K562 (cell line): ENCODE data around the gene HOOK1. TPM values are rescaled to one million over a fixed set of nuclear protein-coding genes. Genes with fewer than 3 reads are reported as not detected.

Experiments used
- ATAC-seq: fragments of 200-7000 bp; cut with Tn5 transposase; 3 replicates; pipeline ENCODE4 v1.9.1; 2020; ENCODE audit warnings: moderate library complexity
- BruUV-seq: library from RNA; stranded (reverse); fragments of 400-500 nt; replicated peaks from 2 replicates; lab custom pipeline; 2021; lab: Mats Ljungman, UMichigan
- CTCF ChIA-PET: fragments of 300-600 bp; formaldehyde crosslinking; extraction: SDS; loops from one replicate; lab custom pipeline; 2021; ENCODE audit warnings: low intra/inter-chr PET ratio; lab: Yijun Ruan, JAX
- POLR2A ChIA-PET: fragments of 300-600, 350-650 bp; sonication (Branson Sonifier 250); formaldehyde crosslinking; extraction: SDS; loops from one replicate; lab custom pipeline; 2021; ENCODE audit warnings: antibody characterized with exemption, inconsistent platforms; lab: Yijun Ruan, JAX
- DNase-seq, 4 experiments: peaks; one replicate each; pipeline versions ENCODE4 v3.0.0 to v3.0.0-alpha.2; 2011 to 2018; ENCODE audit warnings: low spot score in 3 of 4, mixed read lengths in 3 of 4; ENCODE audit errors: extremely low read depth in 1 of 4
- FAIRE-seq: peaks from 2 replicates; lab custom pipeline; 2011; peaks lifted over from hg19 to GRCh38; lab: Jason Lieb, UNC
- H2AFZ ChIP-seq: 2 replicates; pipeline ENCODE4 v1.6.0; 2011; ENCODE audit warnings: low read depth, low read length, control low read depth, inconsistent platforms
- H3K27ac ChIP-seq: fragments of 200-600 bp; 3 replicates; pipeline ENCODE4 v1.8.0; 2011; ENCODE audit warnings: low read depth, mild to moderate bottlenecking, control low read depth, inconsistent platforms, low read length, moderate library complexity, mixed read lengths; ENCODE audit errors: extremely low read depth
- H3K27me3 ChIP-seq, 2 experiments: fragments of 300-600 bp in 1 of 2; 2 replicates in 1 of 2; 3 replicates in 1 of 2; pipeline versions ENCODE4 v1.6.0 to v1.8.0; 2011; ENCODE audit warnings: inconsistent platforms in 2 of 2, low read length in 2 of 2, mild to moderate bottlenecking in 1 of 2, mixed read lengths in 1 of 2, moderate library complexity in 1 of 2; ENCODE audit not compliant: control insufficient read depth in 2 of 2, insufficient read depth in 2 of 2
- H3K36me3 ChIP-seq: fragments of 300-600 bp; 3 replicates; pipeline ENCODE4 v1.8.0; 2011; ENCODE audit warnings: mild to moderate bottlenecking, low read length, inconsistent platforms; ENCODE audit not compliant: control insufficient read depth, insufficient read depth
- H3K4me1 ChIP-seq, 2 experiments: fragments of 200-600 bp in 1 of 2; replicated peaks in 1 of 2; 2 replicates in 1 of 2; 3 replicates in 1 of 2; pipeline versions ENCODE4 v1.5.1 to v1.8.0; 2011; ENCODE audit warnings: inconsistent platforms in 2 of 2, low read length in 2 of 2, mild to moderate bottlenecking in 1 of 2, mixed read lengths in 1 of 2, moderate library complexity in 1 of 2; ENCODE audit not compliant: control insufficient read depth in 2 of 2, insufficient read depth in 2 of 2
- H3K4me2 ChIP-seq: 2 replicates; pipeline ENCODE4 v1.6.1; 2011; ENCODE audit warnings: low read length, control low read depth, inconsistent platforms, mixed read lengths; ENCODE audit not compliant: insufficient read depth
- H3K4me3 ChIP-seq: fragments of 200-600 bp; sonication (generic), shearing (Covaris generic); 2 replicates; pipeline ENCODE4 v1.5.1; 2016; ENCODE audit warnings: control low read depth, inconsistent platforms
- H3K79me2 ChIP-seq: fragments of 200-600 bp; 3 replicates; pipeline ENCODE4 v1.8.0; 2011; ENCODE audit warnings: low read length, inconsistent platforms; ENCODE audit not compliant: control insufficient read depth, insufficient read depth
- H3K9ac ChIP-seq, 2 experiments: 2 replicates each; pipeline versions ENCODE4 v1.6.0 to v1.6.1; 2011; ENCODE audit warnings: low read depth in 2 of 2, low read length in 2 of 2, control low read depth in 1 of 2, inconsistent platforms in 1 of 2, mild to moderate bottlenecking in 1 of 2, mixed read lengths in 1 of 2; ENCODE audit not compliant: insufficient read depth in 1 of 2
- H3K9me1 ChIP-seq: one replicate; pipeline ENCODE4 v1.6.0; 2011; ENCODE audit warnings: inconsistent platforms, mild to moderate bottlenecking, low read length, moderate library complexity; ENCODE audit not compliant: control insufficient read depth, insufficient read depth
- H3K9me3 ChIP-seq: replicated peaks from 2 replicates; pipeline ENCODE4 v1.5.1; 2011; ENCODE audit warnings: low read depth, low read length, inconsistent platforms; ENCODE audit not compliant: control insufficient read depth, insufficient read depth
- H4K20me1 ChIP-seq: replicated peaks from 2 replicates; pipeline ENCODE4 v1.6.1; 2011; ENCODE audit warnings: low read length, inconsistent platforms, mixed read lengths; ENCODE audit not compliant: control insufficient read depth, insufficient read depth
- ARHGAP35 ChIP-seq: fragments of 450-650 bp; IDR thresholded peaks from 2 replicates; pipeline ENCODE4 v1.6.1; 2018; ENCODE audit not compliant: partially characterized antibody
- ARID2 ChIP-seq: fragments of 450-650 bp; IDR thresholded peaks from 2 replicates; pipeline ENCODE4 v1.6.1; 2017; ENCODE audit warnings: antibody characterized with exemption, mild to moderate bottlenecking
- CLOCK ChIP-seq: fragments of 250-450 bp; sonication (Bioruptor Pico); IDR thresholded peaks from 2 replicates; pipeline ENCODE4 v1.4.0; 2020; ENCODE audit warnings: mild to moderate bottlenecking, moderate library complexity, borderline replicate concordance
- GMEB1 ChIP-seq: fragments of 250-450 bp; sonication (Bioruptor Pico); IDR thresholded peaks from 2 replicates; pipeline ENCODE4 v1.4.0; 2020; ENCODE audit warnings: mild to moderate bottlenecking
- GTF2F1 ChIP-seq: IDR thresholded peaks from 2 replicates; pipeline ENCODE4 v1.6.1; 2011; ENCODE audit warnings: low read depth, low read length, improper control_type of control experiment
- MECOM ChIP-seq: fragments of 250-450 bp; sonication (Bioruptor Pico); IDR thresholded peaks from 2 replicates; pipeline ENCODE4 v1.8.0; 2022; ENCODE audit warnings: inconsistent platforms
- NFE2 ChIP-seq: IDR thresholded peaks from 2 replicates; pipeline ENCODE4 v1.6.1; 2014; ENCODE audit warnings: antibody characterized with exemption, low read depth
- POLR3A ChIP-seq: IDR thresholded peaks from 2 replicates; pipeline ENCODE4 v1.6.1; 2011; ENCODE audit warnings: borderline replicate concordance, mild to moderate bottlenecking, moderate library complexity; ENCODE audit not compliant: insufficient read length, insufficient read depth; ENCODE audit errors: extremely low read depth
- ZBTB40 ChIP-seq, 2 experiments: fragments of 450-650 bp in 1 of 2; sonication (generic) in 1 of 2; formaldehyde crosslinking in 1 of 2; IDR thresholded peaks; 2 replicates each; pipeline versions ENCODE4 v1.7.1 to v1.9.0; 2016 to 2022; ENCODE audit warnings: inconsistent platforms in 1 of 2, mild to moderate bottlenecking in 1 of 2, missing genetic modification reagents in 1 of 2
- WGBS: fragments of 100-300 bp; shearing (Covaris generic); methylation state at CpG from one replicate; pipeline ENCODE4 v1.1.6; 2016; ENCODE audit warnings: low coverage, mixed read lengths; ENCODE audit not compliant: insufficient coverage; ENCODE audit errors: missing lambda C conversion rate; 5-methylcytosine and 5-hydroxymethylcytosine counted together
- in situ Hi-C: fragments of 300-500 bp; cut with MboI; formaldehyde crosslinking; loops from 4 replicates; pipeline ENCODE4 v1.15.0; 2018; ENCODE audit warnings: inconsistent platforms, mixed read lengths
- intact Hi-C: fragments of 100-400 bp; cut with micrococcal nuclease; formaldehyde crosslinking; loops from 2 replicates; pipeline ENCODE4 v1.14.2; 2022
- polyA plus RNA-seq, 8 experiments: library from polyadenylated mRNA; depleted of rRNA in 4 of 8; stranded (reverse) in 5 of 8; unstranded in 3 of 8; fragments of >200 nt; fragmentation: Nextera tagmentation in 2 of 8; fragmentation: Illumina TruSeq in 1 of 8; extraction: Ambion mirVana in 2 of 8; extraction: Trizol in 1 of 8; gene quantifications; 2 replicates each; pipeline versions ENCODE4 v1.2.1 to v1.2.3, GENCODE V29; 2011 to 2014; ENCODE audit warnings: inconsistent platforms in 1 of 8, missing spikeins in 1 of 8
- total RNA-seq, 7 experiments: library from RNA; depleted of rRNA in 6 of 7; stranded (reverse); fragments of >200 nt in 6 of 7; fragmentation: Illumina TruSeq in 2 of 7; extraction: Trizol in 2 of 7; gene quantifications; 2 replicates each; pipeline versions ENCODE4 v1.2.1 to v1.2.3, GENCODE V29; 2011 to 2021; ENCODE audit warnings: low replicate concordance in 1 of 7

HOOK1 gene
- total and polyA plus RNA-seq, 9 of the 15 experiments (the other 6 are each of a cell fraction or from before 2014, with no cell fraction given): 0.11 to 0.18 TPM; not detected in 7

- no peak overlapping the region for H3K4me3 ChIP-seq
- H2AFZ ChIP-seq: no peak overlapping the region
- ChIA-PET CTCF (no interaction called here), POLR2A (no interaction called here)
- H3K9me1 ChIP-seq: no peaks in the 10 kb centered on the region
- H3K4me2 ChIP-seq: no peak overlapping the region
- H3K79me2 ChIP-seq: no peaks in the 10 kb centered on the region
- no TSS peak for BruUV-seq
- DNase-seq: no peak
- no peaks in the 10 kb centered on the region for H3K36me3 ChIP-seq
- no peaks in the 10 kb centered on the region for H3K4me1 ChIP-seq
- H3K9ac ChIP-seq: no peak overlapping the region
- H3K27me3 ChIP-seq: no peaks in the 10 kb centered on the region
- ATAC-seq: no peak
- H4K20me1 ChIP-seq: no peaks in the 10 kb centered on the region
- no peak overlapping the region for H3K27ac ChIP-seq
- no peak for FAIRE-seq
- WGBS: 0% methylated on average over 1 of the region's 1 CpG
- intact Hi-C loops (no loop called here), in situ Hi-C loops (no loop called here)
- H3K9me3 ChIP-seq: no peaks in the 10 kb centered on the region
- TF ChIP-seq MECOM: no peak
- TF ChIP-seq GTF2F1: no peak
- no peak for TF ChIP-seq ARID2
- no peak for TF ChIP-seq GMEB1 (CRISPR knock-in tag)
- no peak for TF ChIP-seq CLOCK (CRISPR knock-in tag)
- TF ChIP-seq ARHGAP35: no peak
- no peak for TF ChIP-seq POLR3A
- TF ChIP-seq NFE2: no peak
- TF ChIP-seq ZBTB40 (IDR thresholded peaks at IDR 0.05): no peak
- no peak for TF ChIP-seq ZBTB40 (CRISPR knock-in tag; IDR thresholded peaks at IDR 0.05)
Observed at GRCh38 chr1:59915516-59915915, 100.8 kb downstream of the HOOK1 start.
